GM21367 (cell line): ENCODE results near the gene EVC.

Experiments used
- ATAC-seq: cut with Tn5 transposase; IDR thresholded peaks from one replicate; pipeline ENCODE4 v1.9.1; 2021; ENCODE audit not compliant: unreplicated experiment

Gene EVC

DNA sequence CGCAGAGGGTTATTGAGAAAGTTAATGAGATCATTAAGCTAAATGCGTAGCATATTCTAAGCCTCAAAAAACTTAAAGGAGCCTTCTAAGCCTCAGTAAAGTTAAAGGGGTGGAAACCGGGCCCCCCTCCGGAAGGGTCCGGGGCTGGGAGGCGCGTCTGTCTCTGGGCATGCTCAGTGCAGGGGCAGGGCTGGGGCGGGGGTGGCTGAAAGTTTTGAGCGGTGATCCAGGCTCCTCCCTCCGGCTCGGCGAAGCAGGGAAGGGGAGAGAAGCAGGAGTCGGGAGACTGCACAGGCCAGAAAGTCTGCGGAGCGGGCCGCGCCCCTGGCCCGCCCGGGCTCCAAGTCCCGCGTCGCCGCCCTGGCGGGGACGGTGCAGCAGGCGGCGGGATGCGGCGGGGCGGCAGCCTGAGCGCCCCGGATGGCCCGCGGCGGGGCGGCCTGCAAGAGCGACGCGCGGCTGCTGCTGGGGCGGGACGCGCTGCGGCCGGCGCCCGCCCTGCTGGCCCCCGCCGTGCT is at the start of gene EVC:
Gene EVC (plus strand): TSS at position 241 of the 518 bp plus-strand sequence. CDS start 180 bp downstream, at position 421.
- ATAC-seq, result no peak

GRCh38 chr4:5661237-5661636 is 49.8 kb upstream of the EVC start:
- ATAC-seq, result no peak

- no peak for ATAC-seq
Observed at GRCh38 chr4:5662555-5662954, 48.4 kb upstream of the EVC start.

- no peak for ATAC-seq
Observed at GRCh38 chr4:5664778-5665177, 46.2 kb upstream of the EVC start.

- no peak for ATAC-seq
Observed at GRCh38 chr4:5666741-5667140, 44.3 kb upstream of the EVC start.

DNA sequence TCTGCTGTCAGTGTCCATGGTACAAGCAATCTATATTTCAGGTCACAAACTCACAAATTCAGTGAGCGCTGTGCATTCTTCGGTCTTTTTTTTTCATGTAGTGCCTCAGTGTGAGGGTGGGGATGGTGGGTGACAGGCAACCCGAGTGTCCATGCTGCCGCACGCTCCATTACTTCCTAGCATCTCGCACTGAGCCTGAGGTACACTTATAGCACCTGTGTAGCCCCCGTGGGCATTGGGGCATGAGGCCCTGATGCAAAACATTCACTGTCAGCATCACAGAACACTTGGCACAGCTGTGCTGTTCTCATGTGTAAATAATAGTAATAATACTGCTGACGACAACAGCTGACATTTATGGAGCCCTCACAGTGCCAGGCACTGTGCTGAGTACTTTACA is 34.2 kb upstream of the EVC start:
- no peak for ATAC-seq

DNA sequence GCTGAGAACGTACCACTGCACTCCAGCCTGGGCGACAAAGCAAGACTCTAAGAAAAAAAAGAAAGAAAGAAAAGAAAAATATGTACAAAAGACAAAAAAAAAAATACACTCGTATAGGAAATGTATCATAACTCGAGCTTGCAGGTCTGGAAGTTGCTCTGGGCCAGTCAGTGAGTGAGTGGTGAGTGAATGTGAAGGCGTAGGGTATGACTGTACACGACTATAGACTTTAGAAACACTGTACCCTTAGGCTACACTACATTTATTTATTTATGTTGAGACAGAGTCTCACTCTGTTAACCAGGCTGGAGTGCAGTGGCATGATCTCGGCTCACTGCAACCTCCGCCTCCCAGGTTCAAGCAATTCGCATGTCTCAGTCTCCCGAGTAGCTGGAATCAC is 32.0 kb upstream of the EVC start:
- ATAC-seq, result no peak

DNA sequence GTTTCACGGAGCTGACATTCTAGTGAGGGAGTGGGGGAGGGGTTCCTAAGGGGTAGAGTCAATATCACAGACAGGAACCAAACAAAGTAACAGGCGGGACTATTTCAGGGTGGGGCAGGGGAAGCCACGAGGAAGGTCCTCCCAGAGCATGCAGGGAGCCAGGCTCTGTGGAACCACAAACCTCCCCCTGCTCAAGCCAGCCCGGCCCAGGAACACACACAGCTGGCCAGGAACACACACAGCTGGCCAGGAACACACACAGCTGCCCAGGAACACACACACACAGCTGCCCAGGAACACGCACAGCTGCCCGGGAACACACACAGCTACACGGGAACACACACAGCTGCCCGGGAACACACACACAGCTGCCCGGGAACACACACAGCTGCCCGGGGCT is 27.4 kb upstream of the EVC start:
- ATAC-seq, result no peak

GRCh38 chr4:5685296-5685695 is 25.7 kb upstream of the EVC start:
- no peak for ATAC-seq

GRCh38 chr4:5686338-5686737 is 24.7 kb upstream of the EVC start:
- ATAC-seq, result no peak

DNA sequence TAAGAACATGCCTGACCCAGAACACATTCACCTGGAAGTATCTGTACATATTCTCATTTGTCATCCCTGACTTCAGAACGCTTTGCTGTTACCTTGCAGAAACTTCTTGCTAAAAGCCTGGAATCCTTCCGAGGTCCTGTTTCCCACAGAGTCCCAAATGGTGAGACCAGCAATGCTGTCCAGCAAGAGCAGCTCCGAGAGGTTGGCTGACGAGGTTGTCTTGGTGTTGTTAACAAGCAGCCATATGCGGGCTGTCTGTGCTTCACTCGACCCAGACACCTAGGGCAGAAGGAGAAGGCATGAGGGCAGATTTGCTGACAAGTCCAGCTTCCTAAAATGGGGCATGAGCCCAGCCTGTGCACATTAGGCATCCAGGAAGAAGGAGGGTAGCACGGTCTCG is 21.9 kb upstream of the EVC start:
- no peak for ATAC-seq

DNA sequence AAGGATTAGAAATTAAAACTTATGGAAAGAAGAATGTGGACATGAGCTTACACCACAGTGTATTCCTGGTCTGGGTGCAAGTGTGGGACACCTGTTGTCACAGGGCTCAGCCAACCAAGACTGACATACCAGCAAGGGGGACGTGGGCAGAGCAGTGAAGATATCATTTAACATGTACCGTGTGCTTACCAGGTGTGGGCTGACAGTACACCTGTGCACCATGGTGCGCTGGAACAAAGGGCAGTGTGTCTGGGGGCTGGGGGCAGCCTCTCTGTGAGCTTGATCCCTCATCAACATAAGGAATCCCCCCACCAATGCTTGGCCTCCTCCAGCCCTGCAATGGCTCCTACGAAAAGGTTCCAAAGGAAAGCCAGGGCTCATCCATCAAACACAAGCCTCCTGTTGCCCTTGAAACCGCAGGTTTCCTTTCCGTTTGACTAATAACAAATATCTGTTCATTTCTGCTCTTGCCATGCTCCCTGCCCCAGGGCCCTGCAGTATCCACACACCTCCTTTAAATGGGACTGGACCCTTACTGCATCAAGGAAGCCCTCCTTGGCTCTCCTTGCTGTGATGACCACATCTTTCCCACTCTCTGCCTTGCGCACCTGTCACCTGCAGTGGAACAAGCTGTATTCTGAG is 19.4 kb upstream of the EVC start:
- ATAC-seq, result no peak

GRCh38 chr4:5693871-5694270 is 17.1 kb upstream of the EVC start:
- no peak for ATAC-seq

- no peak for ATAC-seq
Observed at GRCh38 chr4:5696341-5696740, 14.7 kb upstream of the EVC start.

- ATAC-seq, result no peak
Observed at GRCh38 chr4:5700459-5700858, 10.5 kb upstream of the EVC start.

GRCh38 chr4:5701971-5702370 is 9.0 kb upstream of the EVC start:
- no peak for ATAC-seq

DNA sequence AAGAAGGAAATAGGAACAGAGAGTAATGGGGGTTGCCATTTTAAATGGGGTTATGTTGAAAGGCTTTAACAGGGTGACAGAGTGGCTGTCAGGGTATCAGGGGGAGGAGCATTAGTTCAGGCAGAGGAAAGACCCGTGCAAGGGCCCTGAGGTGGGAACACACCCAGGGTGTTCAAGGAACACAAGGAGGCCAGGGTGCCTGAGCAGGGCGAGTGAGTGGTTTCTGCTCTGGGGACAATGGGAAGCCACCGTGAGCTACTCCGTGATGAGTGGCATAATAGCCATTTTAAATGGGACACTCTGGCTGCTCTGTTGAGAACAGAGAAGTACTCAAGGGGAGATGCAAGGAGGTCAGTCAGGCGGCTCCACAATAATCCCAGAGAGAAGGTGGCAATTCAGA is 7.2 kb upstream of the EVC start:
- ATAC-seq, result no peak

- no peak for ATAC-seq
Observed at GRCh38 chr4:5704276-5704675, 6.7 kb upstream of the EVC start.

DNA sequence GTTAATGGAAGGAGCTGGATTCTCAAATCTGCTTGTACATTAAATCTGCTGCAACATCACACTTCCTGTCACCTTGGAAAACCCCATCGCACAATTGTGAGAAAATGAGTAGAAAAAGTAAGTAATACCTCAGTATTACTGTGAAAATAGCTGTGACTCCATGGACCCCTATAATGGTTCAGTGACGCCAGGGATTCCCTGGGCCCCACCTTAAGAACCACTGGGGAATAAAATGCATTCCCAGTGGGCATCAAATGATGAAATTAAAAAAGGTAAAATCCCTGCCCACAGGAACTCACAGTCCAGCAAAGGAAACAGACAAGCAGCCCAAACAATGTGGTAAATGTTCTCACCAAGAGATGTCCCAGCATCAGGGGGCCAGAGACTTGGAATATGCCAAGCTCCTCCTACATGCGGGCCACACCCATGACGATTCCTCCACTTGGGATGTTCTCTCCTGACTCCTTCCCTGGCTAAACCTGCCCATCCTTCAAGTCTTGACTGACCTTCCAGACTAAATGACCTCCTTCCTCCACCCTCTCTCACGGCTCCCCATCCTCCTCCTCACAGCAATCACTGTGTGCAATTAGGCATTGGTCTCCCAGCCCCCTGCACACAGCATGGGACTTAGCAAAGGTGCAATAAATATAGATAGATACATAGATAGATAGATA is 5.2 kb upstream of the EVC start:
- ATAC-seq, result no peak

GRCh38 chr4:5706486-5707290 is 4.3 kb upstream of the EVC start:
- no peak for ATAC-seq

GRCh38 chr4:5707366-5707765 is 3.6 kb upstream of the EVC start:
- no peak for ATAC-seq
